Neural crest cell (in vitro differentiated cells): ENCODE results near the gene CALML3. TPM values are rescaled to one million over a fixed set of nuclear protein-coding genes. Genes with fewer than 3 reads are reported as not detected.

Source experiments
- DNase-seq: peaks from one replicate; pipeline ENCODE4 v3.0.0; 2021; ENCODE audit warnings: low read depth, mixed read lengths, low spot score
- H3K27ac Mint-ChIP-seq: one replicate; pipeline ENCODE4 v1.8.0; 2021; ENCODE audit warnings: mild to moderate bottlenecking, mixed read lengths; ENCODE audit not compliant: unreplicated experiment
- H3K27me3 Mint-ChIP-seq: 2 replicates; pipeline ENCODE4 v1.8.0; 2021; ENCODE audit warnings: low read depth, mild to moderate bottlenecking, mixed read lengths
- H3K36me3 Mint-ChIP-seq: 2 replicates; pipeline ENCODE4 v1.8.0; 2021; ENCODE audit warnings: low read depth, mild to moderate bottlenecking, mixed read lengths
- H3K4me1 Mint-ChIP-seq: 2 replicates; pipeline ENCODE4 v1.8.0; 2021; ENCODE audit warnings: mixed read lengths
- H3K4me3 Mint-ChIP-seq: one replicate; pipeline ENCODE4 v1.8.0; 2021; ENCODE audit warnings: mild to moderate bottlenecking, mixed read lengths
- H3K9me3 Mint-ChIP-seq: 2 replicates; pipeline ENCODE4 v1.8.0; 2021; ENCODE audit warnings: mixed read lengths
- total RNA-seq: library from RNA; stranded (reverse); gene quantifications from 2 replicates; pipeline ENCODE4 v1.2.1, GENCODE V29; 2021
- TF ChIP-seq, protein P1 (sequence below): fragments of 200-600 bp; sonication (generic); conservative IDR thresholded peaks from 2 replicates; pipeline ENCODE4 v1.5.0; 2021; ENCODE audit warnings: antibody characterized with exemption, mild to moderate bottlenecking

CALML3 gene
- total RNA-seq, 1 donor from 2014 or later = not detected

DNA sequence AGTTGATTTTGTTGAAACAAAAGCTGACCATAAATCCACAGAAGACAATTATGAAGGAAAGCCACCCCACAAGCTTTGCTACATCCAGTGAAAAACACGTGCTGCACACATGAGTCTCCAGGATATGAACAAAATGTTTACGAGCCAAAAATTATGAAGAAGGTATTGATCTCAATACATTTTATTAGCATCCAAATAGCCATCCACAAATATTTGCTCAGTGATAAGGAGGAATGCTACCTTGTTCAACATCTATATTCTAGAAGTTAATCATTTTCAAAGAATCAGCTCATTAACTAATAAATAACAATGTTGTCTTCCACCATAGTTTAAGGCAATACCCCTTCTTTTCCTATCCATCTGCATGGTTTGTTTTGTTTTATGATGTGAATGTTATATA lies 42.7 kb downstream of the CALML3 start:
- H3K4me3 Mint-ChIP-seq = no peak overlapping the region
- no peaks in the 10 kb centered on the region for H3K27me3 Mint-ChIP-seq
- peaks cover 10% of the 10 kb centered on the region for H3K4me1 Mint-ChIP-seq
- TF ChIP-seq, protein P1, sequence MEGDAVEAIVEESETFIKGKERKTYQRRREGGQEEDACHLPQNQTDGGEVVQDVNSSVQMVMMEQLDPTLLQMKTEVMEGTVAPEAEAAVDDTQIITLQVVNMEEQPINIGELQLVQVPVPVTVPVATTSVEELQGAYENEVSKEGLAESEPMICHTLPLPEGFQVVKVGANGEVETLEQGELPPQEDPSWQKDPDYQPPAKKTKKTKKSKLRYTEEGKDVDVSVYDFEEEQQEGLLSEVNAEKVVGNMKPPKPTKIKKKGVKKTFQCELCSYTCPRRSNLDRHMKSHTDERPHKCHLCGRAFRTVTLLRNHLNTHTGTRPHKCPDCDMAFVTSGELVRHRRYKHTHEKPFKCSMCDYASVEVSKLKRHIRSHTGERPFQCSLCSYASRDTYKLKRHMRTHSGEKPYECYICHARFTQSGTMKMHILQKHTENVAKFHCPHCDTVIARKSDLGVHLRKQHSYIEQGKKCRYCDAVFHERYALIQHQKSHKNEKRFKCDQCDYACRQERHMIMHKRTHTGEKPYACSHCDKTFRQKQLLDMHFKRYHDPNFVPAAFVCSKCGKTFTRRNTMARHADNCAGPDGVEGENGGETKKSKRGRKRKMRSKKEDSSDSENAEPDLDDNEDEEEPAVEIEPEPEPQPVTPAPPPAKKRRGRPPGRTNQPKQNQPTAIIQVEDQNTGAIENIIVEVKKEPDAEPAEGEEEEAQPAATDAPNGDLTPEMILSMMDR = no peak
- no peak for DNase-seq
- no peaks in the 10 kb centered on the region for H3K36me3 Mint-ChIP-seq
- peaks cover 3% of the 10 kb centered on the region for H3K9me3 Mint-ChIP-seq
- no peak overlapping the region for H3K27ac Mint-ChIP-seq

DNA sequence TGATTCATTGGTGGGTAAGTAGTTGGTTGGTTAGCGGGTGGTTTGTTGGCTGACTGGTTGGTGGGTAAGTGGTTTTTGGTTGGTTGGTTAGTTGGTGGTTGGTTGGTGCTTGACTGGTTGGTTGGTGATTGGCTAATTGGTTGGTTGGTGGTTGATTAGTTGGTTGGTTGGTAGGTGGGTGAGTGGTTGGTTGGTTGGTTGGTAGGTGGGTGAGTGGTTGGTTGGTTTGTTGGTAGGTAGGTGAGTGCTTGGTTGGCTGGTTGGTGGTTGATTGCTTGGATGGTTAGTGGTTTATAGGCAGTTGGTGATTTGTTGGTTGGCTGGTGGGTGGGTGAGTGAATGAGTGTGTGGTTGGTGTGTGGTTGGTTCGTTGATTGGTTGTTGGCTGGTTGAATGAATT lies 44.2 kb downstream of the CALML3 start:
- H3K27ac Mint-ChIP-seq = peak overlapping the region; percentile 10
- peaks cover 11% of the 10 kb centered on the region for H3K4me1 Mint-ChIP-seq
- peaks cover 3% of the 10 kb centered on the region for H3K9me3 Mint-ChIP-seq
- no peak overlapping the region for H3K4me3 Mint-ChIP-seq
- TF ChIP-seq, protein P1 = no peak
- no peak for DNase-seq
- H3K36me3 Mint-ChIP-seq = no peaks in the 10 kb centered on the region
- H3K27me3 Mint-ChIP-seq = no peaks in the 10 kb centered on the region

DNA sequence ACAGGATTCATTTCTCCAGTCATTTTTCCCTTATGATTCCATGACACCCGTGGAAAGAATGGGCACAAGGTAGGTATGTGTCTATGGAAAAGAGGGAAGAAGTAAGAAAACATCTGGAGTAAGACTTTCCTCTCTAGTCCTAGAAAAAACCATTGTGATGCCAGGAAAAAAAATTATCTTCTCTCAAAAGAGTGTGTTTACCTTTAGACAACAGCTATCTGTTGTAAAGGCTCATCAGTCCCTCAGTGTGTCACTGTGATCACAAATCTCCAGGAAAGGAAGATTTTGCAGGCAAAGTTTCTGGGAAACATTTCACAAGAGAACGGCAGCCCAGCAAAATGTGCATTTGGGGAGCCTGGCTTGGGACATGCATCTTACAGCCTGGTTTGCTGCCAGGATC lies 44.8 kb downstream of the CALML3 start:
- Mint-ChIP-seq H3K9me3 (peaks cover 3% of the 10 kb centered on the region), H3K4me3 (no peak overlapping the region), H3K27ac (no peak overlapping the region), H3K27me3 (no peaks in the 10 kb centered on the region), H3K4me1 (peaks cover 10% of the 10 kb centered on the region), H3K36me3 (no peaks in the 10 kb centered on the region)
- no peak for DNase-seq
- TF ChIP-seq, protein P1 = no peak

DNA sequence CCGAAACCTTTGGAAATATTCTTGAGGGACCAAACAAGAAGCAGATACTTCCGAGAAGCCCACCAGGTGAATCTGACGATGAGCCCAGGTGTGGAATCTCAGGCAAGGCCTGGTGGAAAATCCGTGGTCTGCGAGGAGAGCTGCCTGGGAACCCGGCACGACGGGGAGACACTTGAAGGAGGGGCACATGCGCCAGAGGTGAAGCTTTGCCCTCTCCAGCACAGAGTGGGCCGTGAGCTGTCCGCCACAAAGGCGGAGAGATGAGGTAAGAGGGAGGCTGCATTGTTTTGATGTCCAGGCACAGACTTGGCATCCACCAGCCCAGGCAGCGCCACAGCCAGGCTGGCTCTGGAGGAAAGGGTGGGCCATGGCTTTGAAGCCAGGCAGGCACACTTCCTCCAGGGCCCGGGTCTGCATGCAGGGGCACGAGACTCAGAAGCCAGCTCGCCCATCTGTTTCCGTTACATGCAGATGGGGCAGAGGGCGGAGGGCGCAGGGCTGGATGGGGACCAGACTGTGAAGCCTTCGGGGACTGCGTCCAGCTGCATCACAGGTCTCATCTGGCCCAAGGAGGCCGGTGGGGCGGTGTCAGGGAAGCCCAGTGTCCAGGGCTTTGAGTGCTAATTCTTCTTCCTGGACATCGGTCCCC lies 45.4 kb downstream of the CALML3 start:
- no peak for DNase-seq
- Mint-ChIP-seq H3K4me3 (no peak overlapping the region), H3K36me3 (no peaks in the 10 kb centered on the region), H3K27ac (no peak overlapping the region), H3K4me1 (peaks cover 11% of the 10 kb centered on the region), H3K9me3 (peaks cover 3% of the 10 kb centered on the region), H3K27me3 (no peaks in the 10 kb centered on the region)
- TF ChIP-seq, protein P1 = no peak

DNA sequence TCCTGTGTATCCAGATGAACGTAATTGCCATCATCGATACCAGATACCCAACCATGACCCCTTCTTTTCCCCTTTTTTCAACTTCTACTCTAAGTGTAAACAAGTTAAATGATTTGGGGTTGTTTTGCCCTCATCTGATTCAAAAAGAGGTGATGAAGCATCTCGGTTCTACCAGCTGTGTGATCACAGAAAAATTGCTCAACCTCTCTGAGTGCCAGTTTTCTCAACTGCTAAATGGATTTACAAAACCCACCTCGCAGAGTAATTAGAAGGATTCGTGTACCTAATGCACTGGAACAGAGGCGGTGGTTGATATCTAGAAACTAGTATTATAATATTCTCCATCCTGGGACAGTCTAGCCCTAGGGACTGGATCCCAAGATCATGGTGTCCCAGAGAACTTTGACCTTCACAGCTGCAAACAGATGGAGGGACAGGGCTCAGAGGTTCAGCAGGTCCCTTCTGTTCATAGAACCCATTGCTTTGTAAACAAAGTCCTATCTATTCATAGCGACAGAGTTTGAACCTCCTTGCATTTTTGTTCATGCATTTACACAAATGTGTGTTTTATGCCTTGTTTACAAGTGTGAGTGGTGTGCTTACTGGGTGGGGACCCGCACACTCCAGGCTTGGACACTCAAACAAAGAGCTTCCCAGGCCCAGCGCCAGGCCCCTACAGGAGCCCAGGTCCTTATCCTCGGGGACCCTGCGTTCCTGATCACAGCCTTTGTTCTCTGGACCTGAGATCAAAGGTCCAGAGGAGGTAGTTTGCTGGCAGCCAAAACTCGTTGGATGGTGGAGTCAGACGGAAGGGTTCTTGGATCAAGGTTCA lies 46.4 kb downstream of the CALML3 start:
- Mint-ChIP-seq H3K27me3 (no peaks in the 10 kb centered on the region), H3K27ac (no peak overlapping the region), H3K4me1 (peaks cover 16% of the 10 kb centered on the region), H3K9me3 (peaks cover 3% of the 10 kb centered on the region), H3K4me3 (no peak overlapping the region), H3K36me3 (no peaks in the 10 kb centered on the region)
- DNase-seq = no peak
- TF ChIP-seq, protein P1 = no peak
